Fibroblast of the aortic adventitia (primary cell): ENCODE measurements around the gene TRIM34. TPM values are rescaled to one million over a fixed set of nuclear protein-coding genes. Genes with fewer than 3 reads are reported as not detected.

Experiments used
- DNase-seq: peaks from one replicate; pipeline ENCODE4 v3.0.0-alpha.2; 2010; ENCODE audit warnings: low read depth
- H3K4me3 ChIP-seq: 2 replicates; pipeline ENCODE4 v1.5.1; 2011; ENCODE audit warnings: low read depth, mild to moderate bottlenecking, control low read depth, low read length, moderate library complexity
- CTCF ChIP-seq: IDR thresholded peaks from 2 replicates; pipeline ENCODE4 v1.5.1; 2011; ENCODE audit warnings: mild to moderate bottlenecking, low read length, control low read depth, inconsistent platforms; ENCODE audit not compliant: insufficient read depth
- total RNA-seq: library from RNA; depleted of rRNA; stranded (reverse); fragments of >200 nt; gene quantifications from 2 replicates; pipeline ENCODE4 v1.2.3, GENCODE V29; 2012; ENCODE audit warnings: low replicate concordance

The TRIM34 gene
- total RNA-seq, 1 donor, result 15.5 TPM

- peak; percentile 16 for DNase-seq
- TF ChIP-seq CTCF, result no peak
- peak overlapping the region; percentile 77 for H3K4me3 ChIP-seq
These were observed 59.3 kb downstream of the TRIM34 start for GRCh38 chr11:5684036-5684645.

DNA sequence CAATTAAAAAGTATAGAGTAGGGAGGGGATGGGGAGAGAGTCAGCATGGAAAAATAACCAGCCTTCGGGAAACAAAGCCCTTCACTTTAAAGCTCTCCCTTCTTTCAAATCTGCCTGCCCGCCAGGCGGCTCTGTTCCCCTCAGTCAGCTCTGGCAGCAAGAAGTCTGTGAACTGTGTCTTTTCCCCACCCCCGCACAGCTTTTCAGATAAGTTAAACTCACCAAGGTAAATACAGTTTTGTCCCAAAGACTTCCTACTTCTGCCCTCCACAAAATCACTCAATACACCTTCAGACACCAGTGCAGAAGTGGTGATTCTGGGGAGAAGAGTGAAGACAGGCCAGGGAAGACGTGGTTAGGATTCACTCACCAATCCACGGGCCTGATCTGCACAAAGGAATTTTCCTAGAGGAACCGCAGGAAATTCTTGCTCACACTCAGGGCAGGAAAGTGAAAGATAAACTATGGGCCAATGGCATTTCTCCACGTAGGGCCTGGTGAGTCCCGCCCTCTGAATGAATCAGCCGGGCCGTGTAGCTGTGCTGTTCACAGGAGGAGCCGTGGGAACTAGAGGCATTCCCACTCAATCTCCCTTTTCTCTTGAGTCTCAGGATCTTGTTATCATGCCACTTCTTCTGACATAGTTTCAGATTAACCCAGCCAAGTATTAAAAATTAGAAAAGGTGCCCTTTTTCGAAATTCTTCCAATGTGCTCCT is 60.0 kb downstream of the TRIM34 start, which contains the start of gene TRIM5:
Gene TRIM5 (minus strand): TSS at position 429 of the 717 bp plus-strand sequence. CDS start 4,897 bp downstream, outside the sequence.
- TF ChIP-seq CTCF, result peak; percentile 78
- peak within 1 kb of the TSS; percentile 77 for H3K4me3 ChIP-seq
- DNase-seq, result peak; percentile 99

DNA sequence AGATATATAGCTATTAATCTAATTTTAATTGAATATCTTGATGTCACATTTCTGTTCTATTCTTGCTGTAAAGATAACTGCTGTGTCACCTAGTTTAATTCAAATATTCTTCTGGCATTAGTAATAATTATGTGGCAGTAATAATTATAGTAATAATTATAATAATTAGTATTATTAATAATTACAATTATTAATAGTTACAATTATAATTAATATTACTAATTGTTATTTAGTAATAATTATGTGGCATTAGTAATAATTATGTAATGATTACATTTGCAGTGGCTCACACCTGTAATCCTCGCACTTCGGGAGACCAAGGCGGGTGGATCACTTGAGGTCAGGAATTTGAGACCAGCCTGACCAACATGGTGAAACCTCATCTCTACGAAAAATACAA is 61.6 kb downstream of the TRIM34 start:
- H3K4me3 ChIP-seq, result no peak overlapping the region
- DNase-seq, result no peak
- no peak for TF ChIP-seq CTCF

GRCh38 chr11:5688482-5688881 is 63.7 kb downstream of the TRIM34 start:
- no peak for TF ChIP-seq CTCF
- DNase-seq, result no peak

DNA sequence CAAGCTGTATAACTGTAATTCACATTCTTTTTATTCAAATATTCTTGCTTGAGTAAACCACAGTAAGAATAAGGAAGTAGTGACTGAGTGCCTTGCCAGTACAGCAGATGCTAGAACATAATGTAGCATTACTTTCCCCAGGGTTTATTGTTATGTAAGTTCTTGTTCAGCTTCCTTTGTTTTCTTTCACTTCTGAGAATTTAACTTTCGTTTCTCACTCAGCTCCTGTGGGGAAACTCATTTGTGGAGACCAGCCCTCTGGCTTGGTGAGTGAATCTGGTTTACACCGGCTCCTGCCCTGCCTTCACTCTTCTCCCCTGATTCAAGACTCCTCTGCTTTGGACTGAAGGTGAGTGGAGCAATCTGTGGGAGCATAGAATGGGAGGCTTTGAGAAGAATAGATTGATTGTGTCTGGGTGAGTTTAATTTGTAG is 64.8 kb downstream of the TRIM34 start, which contains the start of gene TRIM22:
Gene TRIM22 (plus strand): TSS at position 240 of the 433 bp plus-strand sequence. CDS start 6,443 bp downstream, outside the sequence.
- TF ChIP-seq CTCF, result no peak
- peak within 1 kb of the TSS; percentile 59 for H3K4me3 ChIP-seq
- DNase-seq, result peak; percentile 90

More at GRCh38 chr11:5688482-5688881, 63.7 kb downstream of the TRIM34 start:
- no peak overlapping the region for H3K4me3 ChIP-seq

DNA sequence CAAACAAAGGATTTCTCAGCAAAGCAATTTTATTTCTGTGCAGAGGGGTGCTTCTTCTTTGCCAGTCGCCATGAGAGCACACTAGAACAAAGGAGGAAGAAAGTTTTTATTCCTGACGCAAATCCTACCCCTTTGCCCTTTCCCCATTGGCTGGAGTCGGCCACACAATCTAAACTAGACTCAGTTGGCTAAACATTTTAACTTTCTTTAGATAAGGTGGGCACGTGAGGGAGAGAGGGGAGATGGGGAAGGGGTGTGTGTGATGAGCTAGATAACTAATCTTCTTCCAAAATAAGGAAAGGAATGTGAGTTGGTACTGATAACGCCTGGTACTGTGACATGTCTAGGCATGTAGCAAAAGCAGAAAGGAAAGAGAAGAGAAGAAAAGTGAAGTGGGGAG is 65.4 kb downstream of the TRIM34 start:
- TF ChIP-seq CTCF, result no peak
- H3K4me3 ChIP-seq, result peak overlapping the region; percentile 59
- peak; percentile 83 for DNase-seq
